DND-41 (cell line): ENCODE measurements around the gene GFM1.

ENCODE experiments used
- EZH2 ChIP-seq: IDR thresholded peaks from 3 replicates; pipeline ENCODE4 v1.6.1; 2012; ENCODE audit warnings: borderline replicate concordance, low read depth, mild to moderate bottlenecking, moderate library complexity, low read length, inconsistent platforms; ENCODE audit not compliant: severe bottlenecking
- TF ChIP-seq, protein P1 (sequence below): IDR thresholded peaks from 2 replicates; pipeline ENCODE4 v1.5.1; 2012; ENCODE audit warnings: borderline replicate concordance, low read length, moderate library complexity, mild to moderate bottlenecking; ENCODE audit not compliant: poor library complexity, severe bottlenecking; ENCODE audit errors: extremely low read depth

GRCh38 chr3:158709666-158710083 lies 65.3 kb downstream of the GFM1 start:
- TF ChIP-seq, protein P1, sequence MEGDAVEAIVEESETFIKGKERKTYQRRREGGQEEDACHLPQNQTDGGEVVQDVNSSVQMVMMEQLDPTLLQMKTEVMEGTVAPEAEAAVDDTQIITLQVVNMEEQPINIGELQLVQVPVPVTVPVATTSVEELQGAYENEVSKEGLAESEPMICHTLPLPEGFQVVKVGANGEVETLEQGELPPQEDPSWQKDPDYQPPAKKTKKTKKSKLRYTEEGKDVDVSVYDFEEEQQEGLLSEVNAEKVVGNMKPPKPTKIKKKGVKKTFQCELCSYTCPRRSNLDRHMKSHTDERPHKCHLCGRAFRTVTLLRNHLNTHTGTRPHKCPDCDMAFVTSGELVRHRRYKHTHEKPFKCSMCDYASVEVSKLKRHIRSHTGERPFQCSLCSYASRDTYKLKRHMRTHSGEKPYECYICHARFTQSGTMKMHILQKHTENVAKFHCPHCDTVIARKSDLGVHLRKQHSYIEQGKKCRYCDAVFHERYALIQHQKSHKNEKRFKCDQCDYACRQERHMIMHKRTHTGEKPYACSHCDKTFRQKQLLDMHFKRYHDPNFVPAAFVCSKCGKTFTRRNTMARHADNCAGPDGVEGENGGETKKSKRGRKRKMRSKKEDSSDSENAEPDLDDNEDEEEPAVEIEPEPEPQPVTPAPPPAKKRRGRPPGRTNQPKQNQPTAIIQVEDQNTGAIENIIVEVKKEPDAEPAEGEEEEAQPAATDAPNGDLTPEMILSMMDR, result no peak
- no peak for TF ChIP-seq EZH2
